ENCODE measurements around the gene LCE1E.

The LCE1E gene

GRCh38 chr1:152786077-152786476, at the start of gene LCE1E:
Gene LCE1E, plus strand, starts transcription at chr1:152786257. Its CDS starts 1,043 bp downstream, at chr1:152787300.
- no peak for DNase-seq (ENCODE audit: low read depth, low spot score)

- no peak for DNase-seq (ENCODE audit: low read depth, low spot score)
Measured at GRCh38 chr1:152737997-152738396, 48.1 kb upstream of the LCE1E start.

- DNase-seq (ENCODE audit: low read depth, low spot score), result no peak
Measured at GRCh38 chr1:152739841-152740240, 46.2 kb upstream of the LCE1E start.

GRCh38 chr1:152741656-152742055, 44.4 kb upstream of the LCE1E start:
- DNase-seq (ENCODE audit: low read depth, low spot score), result no peak

- no peak for DNase-seq (ENCODE audit: low read depth, low spot score)
Measured at GRCh38 chr1:152743371-152744145, 42.5 kb upstream of the LCE1E start.

GRCh38 chr1:152745289-152745704, 40.8 kb upstream of the LCE1E start:
- DNase-seq (ENCODE audit: low read depth, low spot score), result no peak

- no peak for DNase-seq (ENCODE audit: low read depth, low spot score)
Measured at GRCh38 chr1:152745765-152746444, 40.2 kb upstream of the LCE1E start.

GRCh38 chr1:152747831-152748230, 38.2 kb upstream of the LCE1E start:
- no peak for DNase-seq (ENCODE audit: low read depth, low spot score)

- DNase-seq (ENCODE audit: low read depth, low spot score), result no peak
Measured at GRCh38 chr1:152752225-152752624, 33.8 kb upstream of the LCE1E start.

- no peak for DNase-seq (ENCODE audit: low read depth, low spot score)
Measured at GRCh38 chr1:152753586-152753985, 32.5 kb upstream of the LCE1E start.

GRCh38 chr1:152756872-152757271, 29.2 kb upstream of the LCE1E start:
- no peak for DNase-seq (ENCODE audit: low read depth, low spot score)

GRCh38 chr1:152757747-152758146, 28.3 kb upstream of the LCE1E start, which contains the start of gene KPRP:
Gene KPRP, plus strand, starts transcription at chr1:152758025. Its CDS starts 1,564 bp downstream, at chr1:152759589.
- no peak for DNase-seq (ENCODE audit: low read depth, low spot score)

GRCh38 chr1:152758636-152759035, 27.4 kb upstream of the LCE1E start:
- no peak for DNase-seq (ENCODE audit: low read depth, low spot score)

GRCh38 chr1:152759453-152760173, 26.4 kb upstream of the LCE1E start:
- DNase-seq (ENCODE audit: low read depth, low spot score), result no peak

- DNase-seq (ENCODE audit: low read depth, low spot score), result no peak
Measured at GRCh38 chr1:152760551-152761190, 25.4 kb upstream of the LCE1E start.

- DNase-seq (ENCODE audit: low read depth, low spot score), result no peak
Measured at GRCh38 chr1:152761609-152762213, 24.3 kb upstream of the LCE1E start.

GRCh38 chr1:152768847-152769533, 17.1 kb upstream of the LCE1E start:
- DNase-seq (ENCODE audit: low read depth, low spot score), result no peak

GRCh38 chr1:152770411-152770810, 15.6 kb upstream of the LCE1E start:
- DNase-seq (ENCODE audit: low read depth, low spot score), result no peak

- no peak for DNase-seq (ENCODE audit: low read depth, low spot score)
Measured at GRCh38 chr1:152774875-152775274, 11.2 kb upstream of the LCE1E start, which contains the start of gene LCE1F. Gene LCE1F, plus strand, starts transcription at chr1:152775140. Its CDS starts 1,232 bp downstream, at chr1:152776372.

GRCh38 chr1:152776361-152776760, 9.7 kb upstream of the LCE1E start:
- DNase-seq (ENCODE audit: low read depth, low spot score), result no peak
